Glomerular visceral epithelial cell (primary cell): Measurements from ENCODE around the gene ZSCAN30.

Experiments
- DNase-seq: peaks from one replicate; pipeline ENCODE4 v3.0.0-alpha.2; 2016; ENCODE audit errors: extremely low spot score

Gene ZSCAN30

DNA sequence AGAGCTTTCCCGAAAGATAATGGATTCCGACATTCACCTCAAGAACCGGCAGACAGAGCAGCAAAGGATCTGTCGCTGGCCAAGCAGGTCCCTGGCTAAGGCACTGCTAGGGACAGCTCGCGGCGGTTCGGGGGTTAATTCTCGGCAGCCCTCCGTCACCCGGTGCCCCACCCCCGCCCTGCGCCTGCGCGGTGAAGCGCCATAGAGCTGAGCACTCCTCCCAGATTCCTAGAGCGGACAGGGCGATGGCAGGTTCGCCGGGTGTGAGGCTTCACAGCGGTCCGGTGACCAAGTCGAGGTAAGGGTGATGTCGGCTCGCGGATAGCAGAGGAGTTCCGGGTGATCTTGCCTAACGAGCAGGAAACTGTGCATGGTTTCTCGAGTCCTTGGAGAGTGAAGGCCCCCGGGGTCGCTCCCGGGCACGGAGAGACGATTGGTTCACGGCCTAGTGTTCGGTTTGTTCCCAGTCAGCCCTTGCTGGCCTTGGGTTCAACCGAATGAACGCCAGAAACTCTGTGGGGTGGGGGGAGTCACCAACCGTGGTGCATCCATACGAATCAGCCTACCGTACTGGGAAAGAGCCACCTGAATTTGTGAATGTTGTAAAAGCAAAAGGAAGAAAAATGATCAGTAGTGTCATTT lies at the start of gene ZSCAN30:
Gene ZSCAN30 (minus strand): TSS at position 136 of the 642 bp plus-strand sequence. CDS start 25,877 bp downstream, outside the sequence.
- peak; percentile 96 for DNase-seq

DNA sequence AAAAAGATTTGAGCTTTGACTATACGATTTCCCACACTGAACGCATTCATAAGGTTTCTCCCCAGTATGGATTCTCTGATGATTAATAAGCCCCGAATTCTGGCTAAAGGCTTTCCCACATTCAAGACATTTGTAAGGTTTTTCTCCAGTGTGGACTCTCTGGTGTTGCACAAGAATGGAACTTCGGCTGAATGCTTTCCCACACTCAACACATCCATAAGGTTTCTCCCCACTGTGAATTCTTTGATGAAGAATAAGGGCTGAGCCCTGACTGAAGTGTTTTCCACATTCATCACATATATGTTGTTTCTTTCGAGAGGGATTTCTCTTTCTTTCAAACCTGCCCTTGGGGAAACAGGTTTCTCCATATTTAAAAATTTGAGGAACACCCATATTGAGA lies 47.3 kb upstream of the ZSCAN30 start:
- no peak for DNase-seq

DNA sequence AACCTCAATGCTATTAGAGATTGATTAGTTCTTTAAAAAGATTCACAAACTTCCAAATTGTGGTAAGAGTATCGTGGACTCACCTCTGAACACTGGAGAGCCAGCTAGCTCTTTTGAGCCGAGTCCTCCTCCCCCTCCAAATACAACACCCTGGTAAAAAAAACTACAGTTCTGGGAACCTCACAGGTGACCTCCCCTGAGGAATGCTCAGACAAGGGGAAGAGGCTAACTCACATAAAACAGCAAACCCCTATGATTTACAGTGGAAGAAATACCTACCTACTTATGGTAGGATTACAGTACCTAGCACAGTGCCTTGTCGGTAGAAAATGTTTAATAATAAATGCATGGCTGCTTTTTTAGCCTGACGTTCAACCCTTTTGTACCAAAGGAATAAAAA lies 45.8 kb upstream of the ZSCAN30 start:
- DNase-seq = no peak

DNA sequence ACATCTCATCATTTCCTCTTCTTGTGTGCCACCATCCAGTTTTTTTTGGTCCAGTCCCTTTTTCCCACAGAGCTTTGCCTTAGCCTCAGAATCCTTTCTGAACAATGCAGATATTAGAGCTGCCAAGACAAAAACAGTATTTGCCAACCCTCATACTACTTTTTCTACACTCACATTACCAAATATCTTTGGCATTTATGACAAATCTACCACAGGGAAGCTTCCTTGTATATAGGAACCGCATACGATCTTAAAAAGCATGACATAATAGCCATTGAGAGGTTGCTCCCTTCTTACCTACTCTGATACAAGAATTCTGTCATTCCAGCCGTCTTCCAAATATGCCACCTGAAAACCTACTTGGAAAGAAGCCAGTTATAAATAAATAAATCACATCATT lies 44.8 kb upstream of the ZSCAN30 start:
- peak; percentile 72 for DNase-seq

DNA sequence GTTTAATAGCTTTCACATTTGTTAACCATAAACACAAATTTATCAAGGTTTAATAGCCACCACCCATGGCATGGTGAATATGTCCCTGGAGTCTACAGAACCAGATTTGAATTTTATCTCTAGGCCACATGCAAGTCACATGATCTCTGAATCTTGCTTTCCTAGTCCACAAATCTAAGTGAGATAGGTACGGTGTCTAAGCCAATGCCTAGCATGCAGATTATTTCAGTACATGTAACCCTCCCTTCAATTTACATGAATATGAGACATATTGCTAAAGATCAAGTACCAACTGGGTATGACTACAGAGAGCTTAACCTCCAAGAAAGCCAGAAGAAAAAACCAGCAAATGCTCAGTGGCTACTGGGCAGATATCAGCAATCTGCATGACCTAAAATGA lies 44.2 kb upstream of the ZSCAN30 start:
- DNase-seq = no peak

DNA sequence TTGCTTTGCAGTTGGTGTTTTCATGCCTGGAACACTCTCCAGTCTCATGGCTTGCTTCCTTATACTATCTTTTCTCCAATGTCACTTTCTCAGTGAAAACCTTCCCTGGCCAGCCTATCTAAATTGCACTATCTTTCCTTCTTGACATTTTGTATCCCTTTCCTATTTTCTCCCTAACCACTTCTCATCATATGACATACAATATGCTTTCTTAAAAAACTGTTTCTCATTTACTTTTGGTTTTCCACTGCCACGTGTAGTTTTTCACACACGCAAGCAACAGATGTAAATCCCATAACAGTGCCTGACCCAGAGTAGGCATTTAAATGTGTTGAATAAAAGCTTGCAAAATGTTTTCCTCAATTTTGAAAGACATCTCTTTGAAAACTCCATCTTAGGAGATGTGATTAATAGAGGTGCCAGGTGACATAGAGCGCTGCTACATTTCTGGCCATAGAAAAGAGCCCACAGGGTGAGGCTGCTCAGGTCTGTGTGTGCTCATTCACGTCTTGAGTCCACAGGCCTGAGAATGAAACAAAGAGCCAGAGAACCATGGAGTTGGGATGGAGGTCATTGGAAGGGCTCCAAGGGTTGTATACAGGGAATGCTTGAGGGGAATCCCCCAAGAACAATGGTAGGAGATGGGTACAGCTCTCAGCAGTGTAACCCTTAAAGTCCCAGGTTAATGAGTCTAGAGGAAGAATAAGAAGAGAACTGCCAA lies 41.5 kb upstream of the ZSCAN30 start:
- no peak for DNase-seq

DNA sequence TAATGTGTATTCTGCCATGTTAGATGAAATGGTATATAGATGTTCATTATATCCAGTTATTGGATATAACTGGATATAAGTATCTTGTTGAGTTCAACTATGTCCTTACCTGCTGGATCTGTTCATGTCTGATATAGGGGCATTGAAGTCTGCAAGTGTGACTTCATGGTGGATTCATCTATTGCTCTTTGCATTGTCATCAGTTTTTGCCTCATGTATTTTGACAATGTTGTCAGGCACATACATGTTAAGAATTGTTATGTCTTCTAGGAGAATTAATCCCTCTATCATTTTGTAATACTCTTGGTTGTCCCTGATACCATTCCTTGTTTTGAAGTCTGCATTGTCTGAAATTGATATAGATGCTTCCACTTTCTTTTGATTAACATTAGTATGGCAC lies 38.8 kb upstream of the ZSCAN30 start:
- DNase-seq = no peak

DNA sequence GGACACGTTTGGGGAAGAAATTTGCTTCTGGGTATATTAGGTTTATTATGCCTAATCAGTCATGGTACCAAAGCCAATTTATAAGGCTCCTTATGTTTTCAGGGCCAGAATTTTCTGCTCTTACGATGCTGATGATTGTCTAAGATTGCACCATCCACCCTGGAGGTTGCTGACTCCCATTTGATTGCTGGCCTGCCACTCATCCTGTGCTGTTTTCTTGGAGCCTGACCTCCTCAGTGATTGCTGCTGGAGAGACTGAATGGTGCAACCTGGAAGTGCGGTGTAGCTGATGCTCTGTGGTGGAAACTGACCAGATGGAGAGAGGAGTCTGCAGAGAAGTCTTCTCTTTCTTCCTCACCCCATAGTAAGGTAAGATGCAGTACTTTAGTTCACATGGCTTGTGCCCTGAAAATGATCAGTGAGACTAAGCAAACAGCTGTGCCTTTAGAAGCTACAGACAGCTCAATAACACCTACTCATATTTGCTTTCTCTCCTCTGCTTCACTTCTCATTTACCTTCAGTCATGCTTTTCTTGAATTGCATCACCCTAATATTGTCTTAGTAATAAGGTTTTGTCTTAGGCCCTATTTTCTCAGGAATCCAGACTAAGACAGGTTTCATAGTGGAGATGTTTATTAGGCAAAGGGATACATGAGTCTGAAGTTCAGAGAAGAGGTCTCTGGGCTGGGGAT lies 36.8 kb upstream of the ZSCAN30 start:
- DNase-seq = no peak

DNA sequence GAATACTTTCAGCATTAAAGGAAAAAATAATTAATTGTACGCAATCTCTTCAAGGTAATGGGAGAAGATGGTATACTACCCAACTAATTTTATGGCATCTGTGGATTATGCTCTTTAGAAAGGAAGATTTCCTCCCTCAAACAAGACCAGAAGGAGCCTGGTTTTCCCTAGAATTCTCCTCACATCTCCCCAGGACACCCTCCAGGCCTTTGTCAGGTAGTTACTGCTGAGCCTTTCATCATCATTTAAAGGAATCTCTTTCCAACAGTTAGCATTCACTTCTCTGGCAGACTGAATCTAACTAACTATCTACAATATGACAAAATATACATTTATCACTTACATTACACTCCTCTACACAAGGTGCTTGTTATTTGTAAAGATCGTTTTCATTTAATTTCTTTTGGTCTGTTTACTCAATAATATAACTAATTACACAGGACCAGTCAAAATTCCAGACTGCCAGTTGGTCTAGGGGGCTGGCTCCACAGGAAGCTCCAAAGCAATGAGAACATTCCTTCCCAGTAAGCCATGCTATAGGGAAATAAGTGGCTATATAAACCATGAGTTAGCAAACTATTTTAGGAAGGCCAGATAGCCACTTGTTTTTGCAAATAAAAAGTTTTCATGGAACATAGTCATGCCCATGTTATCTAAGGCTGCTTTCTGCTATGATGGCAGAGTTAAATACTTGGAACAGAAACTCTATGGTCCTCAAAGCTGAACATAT lies 35.1 kb upstream of the ZSCAN30 start:
- no peak for DNase-seq

DNA sequence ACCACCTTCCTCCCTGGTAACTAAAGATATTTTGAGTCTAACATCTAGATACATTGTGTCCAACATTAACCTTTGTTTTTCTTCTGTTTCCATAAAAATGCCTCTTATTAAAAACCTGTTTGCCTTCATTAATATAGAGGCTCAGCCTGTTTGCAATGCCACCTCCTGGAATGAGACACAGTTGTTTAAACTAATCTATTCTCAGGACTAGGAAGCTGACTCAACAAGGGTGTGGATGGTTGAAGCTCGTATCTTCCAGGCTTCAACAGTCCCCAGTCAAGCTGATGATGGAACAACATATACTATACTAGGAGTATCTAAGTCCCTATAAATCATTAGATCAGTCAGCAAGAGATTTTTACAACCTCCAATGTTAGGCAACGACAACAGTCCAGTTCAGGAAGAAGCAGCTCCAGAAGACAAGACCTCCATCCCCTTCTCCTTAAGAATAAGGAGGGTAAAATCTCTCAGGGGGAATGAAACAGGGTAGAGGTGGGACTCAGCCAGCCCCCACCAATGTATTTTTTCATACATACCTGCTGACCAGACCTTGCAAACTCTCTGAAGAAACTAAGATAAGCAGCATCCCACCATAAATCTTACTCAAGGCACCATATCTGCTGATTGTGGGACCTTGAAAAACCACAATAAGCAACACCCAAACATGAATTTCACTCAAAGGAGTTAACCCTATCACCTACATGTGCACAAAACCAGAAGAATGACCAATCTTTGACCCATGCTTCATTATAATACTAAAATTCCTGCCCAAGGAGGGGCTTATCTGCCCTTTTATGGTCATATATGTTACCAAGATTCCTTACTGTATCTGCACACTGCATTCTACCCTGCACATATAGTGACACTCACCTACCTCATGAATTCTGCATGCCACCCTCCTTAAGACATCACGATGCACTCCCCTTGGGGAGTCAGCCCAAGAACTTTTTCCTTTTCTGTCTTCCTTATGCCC lies 32.7 kb upstream of the ZSCAN30 start:
- no peak for DNase-seq

DNA sequence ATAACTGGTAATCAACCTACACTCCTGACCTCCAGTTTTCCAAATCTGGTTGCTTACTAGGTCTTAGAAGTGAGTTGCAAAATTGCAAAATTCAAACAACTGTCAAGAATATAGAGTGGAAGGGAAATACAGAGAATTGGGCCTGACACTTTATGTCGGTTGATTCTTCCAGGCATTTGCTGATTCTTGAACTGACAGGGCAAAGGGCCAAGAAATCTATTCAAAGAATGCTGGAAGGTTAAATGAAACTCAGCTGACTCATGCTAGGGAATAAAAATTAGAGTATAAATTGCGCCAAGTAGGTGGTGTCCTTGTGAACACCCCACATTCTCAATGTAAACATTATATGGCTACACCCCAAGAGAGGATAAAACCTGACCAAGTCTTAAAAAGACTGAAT lies 21.5 kb upstream of the ZSCAN30 start:
- DNase-seq = no peak

DNA sequence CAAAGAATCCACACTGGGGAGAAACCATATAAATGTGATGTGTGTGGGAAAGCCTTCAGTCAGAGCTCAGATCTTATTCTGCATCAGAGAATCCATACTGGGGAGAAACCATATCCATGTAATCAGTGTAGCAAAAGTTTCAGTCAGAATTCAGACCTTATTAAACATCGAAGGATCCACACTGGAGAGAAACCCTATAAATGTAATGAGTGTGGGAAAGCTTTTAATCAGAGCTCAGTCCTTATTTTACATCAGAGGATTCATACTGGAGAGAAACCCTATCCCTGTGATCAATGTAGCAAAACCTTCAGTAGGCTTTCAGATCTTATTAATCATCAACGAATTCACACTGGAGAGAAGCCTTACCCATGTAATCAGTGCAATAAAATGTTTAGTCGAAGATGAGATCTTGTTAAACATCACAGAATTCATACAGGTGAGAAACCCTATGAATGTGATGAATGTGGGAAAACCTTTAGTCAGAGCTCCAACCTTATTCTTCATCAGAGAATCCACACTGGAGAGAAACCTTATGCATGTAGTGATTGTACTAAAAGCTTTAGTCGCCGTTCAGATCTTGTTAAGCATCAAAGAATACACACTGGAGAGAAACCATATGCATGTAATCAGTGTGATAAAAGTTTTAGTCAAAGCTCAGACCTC lies 16.7 kb upstream of the ZSCAN30 start:
- DNase-seq = no peak

DNA sequence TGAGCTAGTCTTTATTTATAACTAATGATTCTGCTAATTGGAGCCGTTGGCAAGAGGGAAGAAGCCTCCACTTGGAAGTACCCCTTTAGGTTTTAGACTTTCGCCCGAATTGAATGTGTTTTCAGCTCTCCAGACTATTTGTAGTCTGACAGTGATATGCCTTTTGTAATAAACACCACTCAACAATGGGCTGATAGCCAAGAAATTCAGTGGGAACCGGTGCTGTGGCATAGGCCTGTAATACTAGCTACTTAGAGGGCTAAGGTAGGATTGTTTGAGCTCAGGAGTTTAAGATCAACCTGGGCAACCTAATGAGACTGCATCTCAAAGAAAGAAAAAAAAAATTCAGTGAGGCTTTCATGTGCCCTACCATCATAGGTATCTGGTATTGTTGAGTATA lies 13.6 kb upstream of the ZSCAN30 start:
- no peak for DNase-seq

DNA sequence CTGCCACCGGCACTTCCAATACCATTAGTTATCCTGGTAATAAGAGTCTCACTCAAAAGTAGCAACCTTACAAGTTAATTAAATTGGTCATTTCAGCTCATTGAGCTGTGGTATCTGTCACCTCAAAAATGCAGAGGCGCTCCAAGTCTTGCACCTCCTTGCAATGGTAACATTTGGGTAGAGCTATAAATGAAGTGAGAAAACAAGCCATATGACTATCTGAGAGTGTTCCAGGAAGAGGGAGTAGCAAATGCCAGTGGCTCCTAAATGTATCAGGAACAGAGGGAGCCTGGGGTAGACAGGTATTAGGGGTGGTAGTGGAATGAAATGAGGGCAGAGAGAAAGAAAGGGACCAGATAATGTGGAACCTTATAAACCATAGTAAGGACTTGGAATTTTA lies 6.0 kb upstream of the ZSCAN30 start:
- no peak for DNase-seq

DNA sequence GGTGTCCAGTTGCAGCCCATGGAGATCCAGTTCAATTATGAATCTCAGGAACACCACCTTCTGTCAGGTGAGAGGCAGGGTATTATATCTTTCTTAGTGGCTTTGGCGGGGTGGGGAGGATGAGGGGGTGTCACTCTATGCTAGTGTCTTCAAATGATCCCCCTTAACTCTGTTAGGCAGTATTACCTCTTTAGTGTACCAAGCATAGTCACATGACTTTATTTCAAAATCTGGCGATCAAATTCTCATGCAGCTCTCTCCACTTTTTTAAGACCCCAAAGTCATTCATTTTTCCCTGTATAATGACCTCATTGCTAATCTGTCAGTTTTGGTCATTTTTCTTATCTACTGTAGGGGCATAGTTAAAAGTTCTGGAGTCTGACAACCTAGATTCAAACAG lies 1.1 kb upstream of the ZSCAN30 start:
- DNase-seq = no peak

DNA sequence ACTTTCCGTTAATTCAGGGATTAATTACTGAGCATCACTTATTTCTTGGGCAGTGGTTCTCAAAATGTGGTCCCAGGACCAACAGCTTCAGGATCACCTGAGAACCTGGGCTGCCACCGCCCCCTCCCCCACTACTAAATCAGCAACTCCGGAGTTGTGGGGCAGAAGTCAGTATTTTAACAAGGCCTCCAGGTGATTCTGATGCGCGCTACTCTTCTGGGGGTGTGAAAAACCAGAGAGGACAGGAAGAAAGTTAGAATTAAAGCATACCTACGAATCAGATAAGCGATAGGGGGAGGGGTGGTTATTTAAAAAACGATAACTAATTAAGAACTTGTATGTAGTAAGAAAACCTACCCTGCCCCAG lies 319 bp downstream of the ZSCAN30 start:
- DNase-seq = no peak

DNA sequence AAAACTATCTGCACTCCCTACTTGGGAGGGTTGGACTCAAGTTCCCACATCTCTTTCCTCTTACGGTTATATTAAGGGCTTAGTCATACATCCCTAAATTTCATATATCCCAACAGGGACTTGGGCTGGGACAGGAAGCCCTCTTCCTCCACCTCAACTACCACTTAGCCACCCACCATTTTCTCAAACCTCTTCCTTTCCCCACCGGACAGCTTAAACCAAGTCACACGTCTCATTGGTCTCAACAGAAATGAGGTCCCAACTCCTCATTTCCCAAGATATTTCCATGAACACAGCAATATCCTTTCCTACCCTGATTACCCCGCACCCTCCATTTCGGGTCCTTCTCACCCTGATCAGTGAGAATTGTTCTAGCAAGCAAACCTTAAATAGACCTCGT lies 736 bp downstream of the ZSCAN30 start:
- peak; percentile 9 for DNase-seq

DNA sequence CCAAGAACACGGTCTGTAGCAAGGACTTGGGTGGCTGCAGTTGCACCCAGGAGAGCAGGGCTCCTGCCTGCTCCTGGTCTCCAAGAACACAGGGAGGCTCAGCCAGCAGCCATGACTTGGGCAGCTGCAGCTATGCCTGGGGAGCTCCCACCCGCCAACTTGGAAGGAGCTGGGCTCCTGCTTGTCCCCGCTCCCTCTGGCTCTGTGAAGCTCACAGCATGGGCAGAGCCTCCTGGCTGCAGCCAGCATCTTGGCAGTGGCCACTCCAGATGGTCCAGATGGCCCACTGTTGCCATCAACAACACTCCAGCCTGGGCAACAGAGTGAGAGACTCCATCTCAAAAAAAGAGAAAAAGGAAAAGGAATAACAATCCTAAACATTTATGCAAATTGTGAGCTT lies 5.2 kb downstream of the ZSCAN30 start:
- no peak for DNase-seq

DNA sequence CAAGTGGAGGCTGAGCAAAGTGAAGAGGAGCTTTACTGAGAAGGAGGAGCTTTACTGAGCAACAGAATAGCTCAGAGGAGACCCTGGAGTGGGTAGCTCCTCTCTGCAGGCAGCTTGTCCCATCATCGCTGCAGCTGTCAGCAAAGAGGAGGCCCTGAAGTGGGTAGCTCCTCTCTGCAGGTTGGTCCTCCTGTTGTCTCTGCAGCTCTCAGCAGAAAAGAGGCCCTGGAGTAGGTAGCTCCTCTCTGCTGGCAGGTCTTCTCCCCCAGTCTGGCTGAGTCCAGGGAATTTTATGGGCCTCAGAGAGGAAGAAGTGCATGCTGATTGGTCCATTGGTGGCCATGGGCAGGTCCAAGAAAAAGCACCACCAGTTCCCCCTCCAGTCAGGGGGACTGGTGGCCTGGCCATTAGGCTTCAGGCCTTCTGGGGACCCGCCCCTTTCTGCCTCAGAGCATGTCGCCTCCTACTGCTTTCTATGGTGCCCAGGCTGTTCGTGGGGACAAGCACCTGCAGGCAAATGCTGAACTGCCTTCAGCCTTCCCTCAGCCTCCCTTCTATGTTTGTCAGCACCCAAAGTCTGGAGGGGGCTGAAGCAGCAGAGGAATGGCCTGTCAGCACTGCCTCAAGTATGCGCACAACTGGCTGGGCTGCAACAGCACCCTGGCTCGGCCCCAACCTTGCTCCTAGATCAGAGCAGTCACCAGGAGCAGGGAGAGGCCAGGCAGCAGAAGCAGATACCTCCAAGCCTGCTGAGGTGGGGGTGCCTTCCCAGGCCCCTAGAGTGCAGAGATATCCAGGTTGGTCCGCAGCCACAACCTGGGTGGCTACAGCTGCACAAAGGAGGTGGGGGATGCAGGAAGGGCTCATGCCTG lies 5.9 kb downstream of the ZSCAN30 start:
- no peak for DNase-seq

DNA sequence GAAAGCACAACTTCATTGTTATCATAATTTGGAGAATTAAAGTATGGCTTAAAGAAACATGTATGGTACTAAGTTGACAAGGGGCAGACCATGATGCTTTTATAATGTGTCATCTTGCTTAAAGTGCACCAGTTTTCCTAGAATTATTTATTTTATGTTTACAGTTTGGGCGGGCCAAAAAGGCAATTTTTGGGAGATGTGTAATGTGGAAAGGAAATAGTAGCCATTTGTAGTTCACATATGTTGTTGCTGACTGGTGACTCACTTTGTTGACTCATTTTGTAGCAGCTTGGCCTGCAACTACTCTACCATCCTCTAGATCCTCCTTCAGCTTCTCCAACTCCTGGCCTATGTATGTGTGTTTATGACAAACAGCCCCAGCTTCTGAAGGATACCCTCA lies 7.7 kb downstream of the ZSCAN30 start:
- DNase-seq = no peak
